SK-N-SH treated with all-trans-retinoic acid at 6 μM for 48 hours (cell line): ENCODE data around the gene CHTF8.

Source experiments
- ATAC-seq: fragments of 200-7000 bp; cut with Tn5 transposase; 3 replicates; pipeline ENCODE4 v1.9.1; 2020; ENCODE audit warnings: mild to moderate bottlenecking, moderate library complexity
- BACH2 ChIP-seq: fragments of 250-450 bp; sonication (Bioruptor Pico); IDR thresholded peaks from 2 replicates; pipeline ENCODE4 v1.9.0; 2021; ENCODE audit warnings: mild to moderate bottlenecking, borderline replicate concordance
- CREB5 ChIP-seq: fragments of 250-450 bp; sonication (Bioruptor Pico); IDR thresholded peaks from 2 replicates; pipeline ENCODE4 v1.5.1; 2020; ENCODE audit warnings: low read depth, mild to moderate bottlenecking, moderate library complexity
- CSDC2 ChIP-seq: fragments of 250-450 bp; sonication (Bioruptor Pico); IDR thresholded peaks from 2 replicates; pipeline ENCODE4 v1.5.0; 2020; ENCODE audit warnings: mild to moderate bottlenecking, moderate library complexity
- ESRRG ChIP-seq: fragments of 250-450 bp; sonication (Bioruptor Pico); IDR thresholded peaks from 2 replicates; pipeline ENCODE4 v1.6.1; 2021; ENCODE audit warnings: mild to moderate bottlenecking
- ISL1 ChIP-seq: fragments of 250-450 bp; sonication (Bioruptor Pico); IDR thresholded peaks from 2 replicates; pipeline ENCODE4 v2.1.2; 2022; ENCODE audit warnings: mild to moderate bottlenecking, moderate library complexity
- OSR1 ChIP-seq: fragments of 250-450 bp; sonication (Bioruptor Pico); IDR thresholded peaks from 2 replicates; pipeline ENCODE4 v1.8.0; 2022; ENCODE audit warnings: moderate library complexity, mild to moderate bottlenecking, inconsistent platforms
- PPARA ChIP-seq: fragments of 250-450 bp; sonication (Bioruptor Pico); IDR thresholded peaks from 2 replicates; pipeline ENCODE4 v1.5.0; 2020; ENCODE audit warnings: mild to moderate bottlenecking, borderline replicate concordance
- RARB ChIP-seq: fragments of 250-450 bp; sonication (Bioruptor Pico); IDR thresholded peaks from 2 replicates; pipeline ENCODE4 v1.8.0; 2021; ENCODE audit warnings: mild to moderate bottlenecking, moderate library complexity
- TOX ChIP-seq: fragments of 250-450 bp; sonication (Bioruptor Pico); IDR thresholded peaks from 2 replicates; pipeline ENCODE4 v1.8.0; 2021; ENCODE audit warnings: mild to moderate bottlenecking, moderate library complexity, borderline replicate concordance
- ZC3H10 ChIP-seq: fragments of 250-450 bp; sonication (Bioruptor Pico); IDR thresholded peaks from 2 replicates; pipeline ENCODE4 v1.5.1; 2021; ENCODE audit warnings: mild to moderate bottlenecking, moderate library complexity
- ZFP3 ChIP-seq: fragments of 250-450 bp; sonication (Bioruptor Pico); IDR thresholded peaks from 2 replicates; pipeline ENCODE4 v1.5.0; 2020; ENCODE audit warnings: mild to moderate bottlenecking, moderate library complexity
- ZFP30 ChIP-seq: fragments of 450-650 bp; formaldehyde crosslinking; IDR thresholded peaks from 2 replicates; pipeline ENCODE4 v1.5.0; 2022; ENCODE audit warnings: mild to moderate bottlenecking, moderate library complexity
- ZNF565 ChIP-seq: fragments of 450-650 bp; formaldehyde crosslinking; conservative IDR thresholded peaks from 2 replicates; pipeline ENCODE4 v1.5.0; 2020; ENCODE audit warnings: low read depth, mild to moderate bottlenecking, moderate library complexity
- ZNF8 ChIP-seq: fragments of 450-650 bp; formaldehyde crosslinking; IDR thresholded peaks from 2 replicates; pipeline ENCODE4 v1.5.0; 2020; ENCODE audit warnings: mild to moderate bottlenecking, moderate library complexity
- TF ChIP-seq, protein P1 (sequence below): fragments of 250-450 bp; sonication (Bioruptor Pico); IDR thresholded peaks from 2 replicates; pipeline ENCODE4 v1.5.1; 2021; ENCODE audit warnings: mild to moderate bottlenecking, moderate library complexity
- TF ChIP-seq, protein P2 (sequence below): fragments of 250-450 bp; sonication (Bioruptor Pico); IDR thresholded peaks from 2 replicates; pipeline ENCODE4 v1.8.0; 2020; ENCODE audit warnings: mild to moderate bottlenecking, moderate library complexity, borderline replicate concordance
- TF ChIP-seq, protein P3 (sequence below): fragments of 250-450 bp; sonication (Bioruptor Pico); IDR thresholded peaks from 2 replicates; pipeline ENCODE4 v1.8.0; 2021; ENCODE audit warnings: low read depth, mild to moderate bottlenecking, moderate library complexity, borderline replicate concordance
- TF ChIP-seq, protein P4 (sequence below): fragments of 250-450 bp; sonication (Bioruptor Pico); IDR thresholded peaks from 2 replicates; pipeline ENCODE4 v1.5.0; 2020; ENCODE audit warnings: mild to moderate bottlenecking, moderate library complexity

Gene CHTF8

DNA sequence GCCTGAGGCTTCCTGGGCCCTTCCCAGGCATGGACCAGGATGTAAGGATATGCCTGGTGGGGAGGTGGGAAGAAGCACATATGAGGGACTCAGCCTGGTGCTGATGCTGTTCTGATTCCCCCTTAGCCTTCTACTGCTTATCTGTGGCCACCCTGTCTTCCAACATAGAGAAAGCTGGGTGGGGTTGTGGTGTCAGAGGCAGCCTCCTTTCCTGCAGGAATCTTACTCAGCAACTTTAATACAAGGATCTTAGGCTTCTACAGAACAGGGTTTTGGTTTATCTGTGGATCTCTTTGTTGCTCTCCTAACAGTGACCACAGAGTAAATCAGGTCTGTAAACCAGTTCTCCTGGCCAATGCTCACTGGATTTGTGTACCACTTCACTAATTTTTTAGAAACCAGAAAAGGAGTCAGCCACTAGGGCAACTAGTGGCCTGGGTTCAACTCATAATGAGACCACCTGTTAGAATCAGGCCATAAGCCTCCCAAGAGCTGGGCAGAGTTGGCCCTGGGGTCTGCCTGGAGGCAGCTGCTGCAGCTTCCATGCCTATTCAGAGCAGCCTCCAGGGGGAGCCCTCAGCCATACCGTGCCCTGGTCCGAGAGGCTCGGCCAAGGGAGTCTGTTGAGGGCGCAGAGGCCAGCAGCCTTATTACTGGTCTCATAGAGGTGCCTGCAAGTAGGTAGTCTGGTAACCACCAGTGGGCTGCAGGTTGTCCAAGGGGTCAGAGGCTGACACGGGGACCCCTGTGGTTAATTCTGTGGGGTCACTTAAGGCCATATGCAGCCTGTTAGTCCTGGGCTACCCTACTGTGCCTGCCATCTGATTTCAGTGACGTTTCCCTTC lies 19.9 kb downstream of the CHTF8 start (continued):
- TF ChIP-seq CREB5 (CRISPR knock-in tag) = no peak
- TF ChIP-seq, protein P1, sequence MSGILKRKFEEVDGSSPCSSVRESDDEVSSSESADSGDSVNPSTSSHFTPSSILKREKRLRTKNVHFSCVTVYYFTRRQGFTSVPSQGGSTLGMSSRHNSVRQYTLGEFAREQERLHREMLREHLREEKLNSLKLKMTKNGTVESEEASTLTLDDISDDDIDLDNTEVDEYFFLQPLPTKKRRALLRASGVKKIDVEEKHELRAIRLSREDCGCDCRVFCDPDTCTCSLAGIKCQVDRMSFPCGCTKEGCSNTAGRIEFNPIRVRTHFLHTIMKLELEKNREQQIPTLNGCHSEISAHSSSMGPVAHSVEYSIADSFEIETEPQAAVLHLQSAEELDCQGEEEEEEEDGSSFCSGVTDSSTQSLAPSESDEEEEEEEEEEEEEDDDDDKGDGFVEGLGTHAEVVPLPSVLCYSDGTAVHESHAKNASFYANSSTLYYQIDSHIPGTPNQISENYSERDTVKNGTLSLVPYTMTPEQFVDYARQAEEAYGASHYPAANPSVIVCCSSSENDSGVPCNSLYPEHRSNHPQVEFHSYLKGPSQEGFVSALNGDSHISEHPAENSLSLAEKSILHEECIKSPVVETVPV (CRISPR knock-in tag) = no peak
- no peak for TF ChIP-seq TOX (CRISPR knock-in tag)
- TF ChIP-seq, protein P2, sequence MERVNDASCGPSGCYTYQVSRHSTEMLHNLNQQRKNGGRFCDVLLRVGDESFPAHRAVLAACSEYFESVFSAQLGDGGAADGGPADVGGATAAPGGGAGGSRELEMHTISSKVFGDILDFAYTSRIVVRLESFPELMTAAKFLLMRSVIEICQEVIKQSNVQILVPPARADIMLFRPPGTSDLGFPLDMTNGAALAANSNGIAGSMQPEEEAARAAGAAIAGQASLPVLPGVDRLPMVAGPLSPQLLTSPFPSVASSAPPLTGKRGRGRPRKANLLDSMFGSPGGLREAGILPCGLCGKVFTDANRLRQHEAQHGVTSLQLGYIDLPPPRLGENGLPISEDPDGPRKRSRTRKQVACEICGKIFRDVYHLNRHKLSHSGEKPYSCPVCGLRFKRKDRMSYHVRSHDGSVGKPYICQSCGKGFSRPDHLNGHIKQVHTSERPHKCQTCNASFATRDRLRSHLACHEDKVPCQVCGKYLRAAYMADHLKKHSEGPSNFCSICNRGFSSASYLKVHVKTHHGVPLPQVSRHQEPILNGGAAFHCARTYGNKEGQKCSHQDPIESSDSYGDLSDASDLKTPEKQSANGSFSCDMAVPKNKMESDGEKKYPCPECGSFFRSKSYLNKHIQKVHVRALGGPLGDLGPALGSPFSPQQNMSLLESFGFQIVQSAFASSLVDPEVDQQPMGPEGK (CRISPR knock-in tag) = no peak

- no peak for ATAC-seq
- TF ChIP-seq ZNF565 (CRISPR knock-in tag) = no peak
- TF ChIP-seq, protein P3, sequence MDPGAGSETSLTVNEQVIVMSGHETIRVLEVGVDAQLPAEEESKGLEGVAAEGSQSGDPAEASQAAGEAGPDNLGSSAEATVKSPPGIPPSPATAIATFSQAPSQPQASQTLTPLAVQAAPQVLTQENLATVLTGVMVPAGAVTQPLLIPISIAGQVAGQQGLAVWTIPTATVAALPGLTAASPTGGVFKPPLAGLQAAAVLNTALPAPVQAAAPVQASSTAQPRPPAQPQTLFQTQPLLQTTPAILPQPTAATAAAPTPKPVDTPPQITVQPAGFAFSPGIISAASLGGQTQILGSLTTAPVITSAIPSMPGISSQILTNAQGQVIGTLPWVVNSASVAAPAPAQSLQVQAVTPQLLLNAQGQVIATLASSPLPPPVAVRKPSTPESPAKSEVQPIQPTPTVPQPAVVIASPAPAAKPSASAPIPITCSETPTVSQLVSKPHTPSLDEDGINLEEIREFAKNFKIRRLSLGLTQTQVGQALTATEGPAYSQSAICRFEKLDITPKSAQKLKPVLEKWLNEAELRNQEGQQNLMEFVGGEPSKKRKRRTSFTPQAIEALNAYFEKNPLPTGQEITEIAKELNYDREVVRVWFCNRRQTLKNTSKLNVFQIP (CRISPR knock-in tag) = no peak
- no peak for TF ChIP-seq CSDC2 (CRISPR knock-in tag)
- TF ChIP-seq, protein P1 (CRISPR knock-in tag) = no peak
- TF ChIP-seq PPARA (CRISPR knock-in tag) = no peak
- no peak for TF ChIP-seq ISL1 (CRISPR knock-in tag)
- TF ChIP-seq ZFP3 = no peak
- TF ChIP-seq ZFP30 = no peak
These were observed 20.5 kb downstream of the CHTF8 start for GRCh38 chr16:69111876-69112230.

- ATAC-seq = no peak
- TF ChIP-seq, protein P2 (CRISPR knock-in tag) = no peak
- TF ChIP-seq OSR1 (no peak), BACH2 (CRISPR knock-in tag) (no peak), ZC3H10 (CRISPR knock-in tag) (no peak), ISL1 (CRISPR knock-in tag) (no peak), ESRRG (CRISPR knock-in tag) (no peak), CSDC2 (CRISPR knock-in tag) (no peak), ZNF8 (no peak), CREB5 (CRISPR knock-in tag) (no peak), ZNF565 (CRISPR knock-in tag) (no peak), RARB (no peak)
- TF ChIP-seq, protein P1 (CRISPR knock-in tag) = no peak
- TF ChIP-seq, protein P4, sequence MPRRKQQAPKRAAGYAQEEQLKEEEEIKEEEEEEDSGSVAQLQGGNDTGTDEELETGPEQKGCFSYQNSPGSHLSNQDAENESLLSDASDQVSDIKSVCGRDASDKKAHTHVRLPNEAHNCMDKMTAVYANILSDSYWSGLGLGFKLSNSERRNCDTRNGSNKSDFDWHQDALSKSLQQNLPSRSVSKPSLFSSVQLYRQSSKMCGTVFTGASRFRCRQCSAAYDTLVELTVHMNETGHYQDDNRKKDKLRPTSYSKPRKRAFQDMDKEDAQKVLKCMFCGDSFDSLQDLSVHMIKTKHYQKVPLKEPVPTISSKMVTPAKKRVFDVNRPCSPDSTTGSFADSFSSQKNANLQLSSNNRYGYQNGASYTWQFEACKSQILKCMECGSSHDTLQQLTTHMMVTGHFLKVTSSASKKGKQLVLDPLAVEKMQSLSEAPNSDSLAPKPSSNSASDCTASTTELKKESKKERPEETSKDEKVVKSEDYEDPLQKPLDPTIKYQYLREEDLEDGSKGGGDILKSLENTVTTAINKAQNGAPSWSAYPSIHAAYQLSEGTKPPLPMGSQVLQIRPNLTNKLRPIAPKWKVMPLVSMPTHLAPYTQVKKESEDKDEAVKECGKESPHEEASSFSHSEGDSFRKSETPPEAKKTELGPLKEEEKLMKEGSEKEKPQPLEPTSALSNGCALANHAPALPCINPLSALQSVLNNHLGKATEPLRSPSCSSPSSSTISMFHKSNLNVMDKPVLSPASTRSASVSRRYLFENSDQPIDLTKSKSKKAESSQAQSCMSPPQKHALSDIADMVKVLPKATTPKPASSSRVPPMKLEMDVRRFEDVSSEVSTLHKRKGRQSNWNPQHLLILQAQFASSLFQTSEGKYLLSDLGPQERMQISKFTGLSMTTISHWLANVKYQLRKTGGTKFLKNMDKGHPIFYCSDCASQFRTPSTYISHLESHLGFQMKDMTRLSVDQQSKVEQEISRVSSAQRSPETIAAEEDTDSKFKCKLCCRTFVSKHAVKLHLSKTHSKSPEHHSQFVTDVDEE = no peak
These were observed 21.0 kb downstream of the CHTF8 start for GRCh38 chr16:69111216-69111875.
